Activated B cell treated with CpG ODN at 0.5 μM for 24 hours (primary cell): ENCODE measurements around the gene AACS. TPM values are rescaled to one million over a fixed set of nuclear protein-coding genes. Genes with fewer than 3 reads are reported as not detected.

ENCODE experiments used
- ATAC-seq: fragments of 200-7000 bp; cut with Tn5 transposase; one replicate; pipeline ENCODE4 v1.10.0; 2021; ENCODE audit warnings: low read depth, mild to moderate bottlenecking, moderate library complexity
- CTCF ChIA-PET: fragments of 350-600 bp; sonication (Branson Sonifier 250); formaldehyde crosslinking; loops from one replicate; lab custom pipeline; 2021; ENCODE audit warnings: antibody characterized with exemption; lab: Charles Lee
- POLR2A ChIA-PET: fragments of 350-600 bp; sonication (Branson Sonifier 250); formaldehyde crosslinking; loops from one replicate; lab custom pipeline; 2021; ENCODE audit warnings: antibody characterized with exemption; lab: Charles Lee
- DNase-seq: peaks from one replicate; pipeline ENCODE4 v3.0.0; 2022
- H3K27ac Mint-ChIP-seq: one replicate; pipeline ENCODE4 v1.8.0; 2020; ENCODE audit warnings: mixed read lengths
- H3K27me3 Mint-ChIP-seq: one replicate; pipeline ENCODE4 v1.8.0; 2021; ENCODE audit warnings: mixed read lengths
- H3K36me3 Mint-ChIP-seq: one replicate; pipeline ENCODE4 v1.8.0; 2021; ENCODE audit warnings: low read depth, mixed read lengths
- H3K4me1 Mint-ChIP-seq: one replicate; pipeline ENCODE4 v1.8.0; 2021; ENCODE audit warnings: mixed read lengths
- H3K4me3 Mint-ChIP-seq: one replicate; pipeline ENCODE4 v1.8.0; 2020; ENCODE audit warnings: mild to moderate bottlenecking, mixed read lengths
- H3K9me3 Mint-ChIP-seq: one replicate; pipeline ENCODE4 v1.8.0; 2020; ENCODE audit warnings: mixed read lengths
- intact Hi-C: fragments of 100-400 bp; cut with micrococcal nuclease; formaldehyde crosslinking; loops from one replicate; pipeline ENCODE4 v1.15.1; 2024
- total RNA-seq: library from RNA; stranded (reverse); gene quantifications from 2 replicates; pipeline ENCODE4 v1.2.3, GENCODE V29; 2022
- TF ChIP-seq, protein P1 (sequence below): fragments of 200-600 bp; IDR thresholded peaks from one replicate; pipeline ENCODE4 v1.8.0; 2022; ENCODE audit warnings: antibody characterized with exemption, mild to moderate bottlenecking

AACS gene
- total RNA-seq, 1 donor from 2014 or later, result 18.7 TPM

DNA sequence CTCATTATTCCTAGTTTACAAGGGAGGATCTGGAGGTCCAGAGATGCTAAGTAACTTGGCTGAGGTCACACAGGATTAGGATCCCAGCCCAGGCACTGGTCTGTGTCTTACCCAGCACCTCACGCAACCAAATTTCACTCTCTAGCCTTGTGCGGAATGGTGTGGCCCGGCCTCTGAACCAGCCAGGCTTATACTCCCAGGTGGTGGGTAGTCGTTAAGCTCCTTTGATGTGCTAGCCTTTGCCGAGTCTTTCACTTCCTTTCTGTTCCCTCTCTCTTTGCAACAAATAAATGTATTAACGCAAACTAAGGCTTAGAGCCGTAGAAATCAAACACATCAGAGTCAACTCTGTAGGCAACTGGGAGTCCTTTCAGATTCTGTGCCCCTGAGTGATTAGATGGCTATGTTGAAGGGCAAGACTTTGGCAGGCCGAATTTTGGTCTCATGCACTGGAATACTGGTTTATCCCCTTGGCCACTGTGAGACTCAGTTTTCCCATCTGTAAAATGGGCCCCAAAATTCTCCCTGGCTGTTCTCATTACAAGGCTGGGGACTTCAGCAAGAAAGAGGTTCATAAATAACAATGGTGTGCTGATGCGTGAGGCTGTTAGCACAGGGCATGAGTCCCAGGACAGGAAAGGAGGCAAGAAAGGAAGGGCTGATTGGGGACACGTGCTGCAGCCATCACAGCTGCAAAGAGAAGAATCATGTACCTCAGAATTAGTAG lies 126.3 kb downstream of the AACS start:
- POLR2A ChIA-PET, result no interaction called here
- Mint-ChIP-seq H3K4me3 (no peak overlapping the region), H3K4me1 (peaks cover 8% of the 10 kb centered on the region), H3K27me3 (peaks cover 69% of the 10 kb centered on the region), H3K27ac (no peak overlapping the region), H3K9me3 (no peaks in the 10 kb centered on the region), H3K36me3 (no peaks in the 10 kb centered on the region)
- intact Hi-C loops, result no loop called here
- TF ChIP-seq, protein P1, sequence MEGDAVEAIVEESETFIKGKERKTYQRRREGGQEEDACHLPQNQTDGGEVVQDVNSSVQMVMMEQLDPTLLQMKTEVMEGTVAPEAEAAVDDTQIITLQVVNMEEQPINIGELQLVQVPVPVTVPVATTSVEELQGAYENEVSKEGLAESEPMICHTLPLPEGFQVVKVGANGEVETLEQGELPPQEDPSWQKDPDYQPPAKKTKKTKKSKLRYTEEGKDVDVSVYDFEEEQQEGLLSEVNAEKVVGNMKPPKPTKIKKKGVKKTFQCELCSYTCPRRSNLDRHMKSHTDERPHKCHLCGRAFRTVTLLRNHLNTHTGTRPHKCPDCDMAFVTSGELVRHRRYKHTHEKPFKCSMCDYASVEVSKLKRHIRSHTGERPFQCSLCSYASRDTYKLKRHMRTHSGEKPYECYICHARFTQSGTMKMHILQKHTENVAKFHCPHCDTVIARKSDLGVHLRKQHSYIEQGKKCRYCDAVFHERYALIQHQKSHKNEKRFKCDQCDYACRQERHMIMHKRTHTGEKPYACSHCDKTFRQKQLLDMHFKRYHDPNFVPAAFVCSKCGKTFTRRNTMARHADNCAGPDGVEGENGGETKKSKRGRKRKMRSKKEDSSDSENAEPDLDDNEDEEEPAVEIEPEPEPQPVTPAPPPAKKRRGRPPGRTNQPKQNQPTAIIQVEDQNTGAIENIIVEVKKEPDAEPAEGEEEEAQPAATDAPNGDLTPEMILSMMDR, result no peak
- no peak for DNase-seq
- no peak for ATAC-seq
- CTCF ChIA-PET, result no interaction called here

DNA sequence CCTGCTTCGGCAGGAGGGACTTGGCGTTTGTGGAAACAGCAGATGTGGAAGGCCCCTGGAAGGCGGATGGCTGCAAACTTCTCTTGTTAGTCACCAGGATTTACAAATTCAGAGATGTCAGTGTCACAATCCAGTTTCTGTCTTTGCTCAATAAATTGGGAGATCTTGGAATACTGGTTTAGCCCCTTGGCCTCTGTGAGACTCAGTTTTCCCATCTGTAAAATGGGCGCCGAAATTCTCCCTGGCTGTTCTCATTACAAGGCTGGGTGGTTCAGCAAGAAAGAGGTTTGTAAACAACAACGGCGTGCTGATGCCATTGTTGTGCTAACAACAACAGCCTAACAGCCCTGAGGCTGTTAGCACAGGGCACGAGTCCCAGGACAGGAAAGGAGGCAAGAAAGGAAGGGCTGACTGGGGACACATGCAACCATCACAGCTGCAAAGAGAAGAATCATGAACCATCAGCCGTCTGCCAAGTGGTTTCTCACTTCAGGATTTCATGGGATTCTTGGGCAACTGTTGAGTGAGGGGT lies 127.5 kb downstream of the AACS start:
- CTCF ChIA-PET, result no interaction called here
- Mint-ChIP-seq H3K36me3 (no peaks in the 10 kb centered on the region), H3K27me3 (peaks cover 66% of the 10 kb centered on the region), H3K9me3 (no peaks in the 10 kb centered on the region), H3K4me1 (peaks cover 5% of the 10 kb centered on the region), H3K4me3 (no peak overlapping the region), H3K27ac (no peak overlapping the region)
- POLR2A ChIA-PET, result no interaction called here
- DNase-seq (no peak), ATAC-seq (no peak)
- TF ChIP-seq, protein P1, result no peak
- intact Hi-C loops, result no loop called here

Other genes starting within 250 kb of the AACS start
- 39.3 and 40.8 TPM in 2 replicates for gene SCARB1, start 201.6 kb upstream of the AACS start, total RNA-seq
- gene UBC, start 150.8 kb upstream of the AACS start, total RNA-seq, result 847 and 865 TPM in 2 replicates
- 54.1 and 57.1 TPM in 2 replicates for gene DHX37, start 76.3 kb upstream of the AACS start, total RNA-seq
- gene BRI3BP, start 71.8 kb upstream of the AACS start, total RNA-seq, result 14.5 and 14.6 TPM in 2 replicates
- gene TMEM132B, start 121.0 kb downstream of the AACS start, total RNA-seq, result not detected in 2 replicates